Right renal pelvis (tissue), 4 donors: ENCODE results near the gene IFT74. TPM values are rescaled to one million over a fixed set of nuclear protein-coding genes. Genes with fewer than 3 reads are reported as not detected.

Experiments used
- polyA plus RNA-seq, 4 donors: library from polyadenylated mRNA; unstranded; fragments of 120-200 nt; gene quantifications; one replicate each; pipeline ENCODE4 v1.2.1, GENCODE V29; 2013; ENCODE audit not compliant: insufficient read length in 4 of 4

IFT74 gene
- polyA plus RNA-seq, 4 donors, result 35.3 to 46.0 (median 44.5) TPM

Other genes starting within 250 kb of the IFT74 start
- gene CAAP1, start 63.6 kb upstream of the IFT74 start, polyA plus RNA-seq, result 10 to 100 TPM; 37.4 to 47.6 (median 45.7) TPM
- gene PLAA, start 9.2 kb upstream of the IFT74 start, polyA plus RNA-seq, result 10 to 100 TPM; 37.0 to 48.8 (median 45.8) TPM
- 10 to 100 TPM; 11.9 to 23.5 (median 16.7) TPM for gene LRRC19, start 49.3 kb downstream of the IFT74 start, polyA plus RNA-seq
- gene TEK, start 152.8 kb downstream of the IFT74 start, polyA plus RNA-seq, result 10 to 100 TPM; 38.7 to 52.4 (median 48.9) TPM